ENCODE data around the gene CA9. TPM values are rescaled to one million over a fixed set of nuclear protein-coding genes. Genes with fewer than 3 reads are reported as not detected.
A peak's percentile ranks its signal among the peaks of the same experiment; 100 is the strongest.

Gene CA9
- total and polyA plus RNA-seq, 2 donors from 2014 or later, result 0.67 to 0.85 TPM

DNA sequence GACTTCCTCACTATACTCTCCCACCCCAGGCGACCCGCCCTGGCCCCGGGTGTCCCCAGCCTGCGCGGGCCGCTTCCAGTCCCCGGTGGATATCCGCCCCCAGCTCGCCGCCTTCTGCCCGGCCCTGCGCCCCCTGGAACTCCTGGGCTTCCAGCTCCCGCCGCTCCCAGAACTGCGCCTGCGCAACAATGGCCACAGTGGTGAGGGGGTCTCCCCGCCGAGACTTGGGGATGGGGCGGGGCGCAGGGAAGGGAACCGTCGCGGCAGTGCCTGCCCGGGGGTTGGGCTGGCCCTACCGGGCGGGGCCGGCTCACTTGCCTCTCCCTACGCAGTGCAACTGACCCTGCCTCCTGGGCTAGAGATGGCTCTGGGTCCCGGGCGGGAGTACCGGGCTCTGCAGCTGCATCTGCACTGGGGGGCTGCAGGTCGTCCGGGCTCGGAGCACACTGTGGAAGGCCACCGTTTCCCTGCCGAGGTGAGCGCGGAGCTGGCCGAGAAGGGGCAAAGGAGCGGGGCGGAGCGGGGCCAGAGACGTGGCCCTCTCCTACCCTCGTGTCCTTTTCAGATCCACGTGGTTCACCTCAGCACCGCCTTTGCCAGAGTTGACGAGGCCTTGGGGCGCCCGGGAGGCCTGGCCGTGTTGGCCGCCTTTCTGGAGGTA lies 2.1 kb downstream of the CA9 start:
- Histone ChIP-seq H3K27ac (ENCODE audit: low read depth in 2 of 2, low read length in 2 of 2) (no peak overlapping the region), H3K4me1 (ENCODE audit: control insufficient read depth in 2 of 3, insufficient read depth in 2 of 3, low read depth in 1 of 3, low read length in 3 of 3) (peaks cover 0 to 3% (median 0%) of the 10 kb centered on the region in 3 donors), H3K9ac (ENCODE audit: low read length in 3 of 3) (peak overlapping the region in 1 of 3 donors; percentile 51), H3K27me3 (ENCODE audit: control insufficient read depth, insufficient read depth, low read length) (no peaks in the 10 kb centered on the region), H3K9me3 (ENCODE audit: control insufficient read depth in 2 of 3, insufficient read depth in 1 of 3, low read length in 3 of 3) (no peaks in the 10 kb centered on the region), H3K4me3 (ENCODE audit: low read length in 3 of 3) (peak overlapping the region; percentile 13 to 53 (median 39)), H3K36me3 (ENCODE audit: control insufficient read depth in 2 of 3, insufficient read depth in 3 of 3, low read length in 3 of 3) (no peaks in the 10 kb centered on the region)
- TF ChIP-seq, protein P1, sequence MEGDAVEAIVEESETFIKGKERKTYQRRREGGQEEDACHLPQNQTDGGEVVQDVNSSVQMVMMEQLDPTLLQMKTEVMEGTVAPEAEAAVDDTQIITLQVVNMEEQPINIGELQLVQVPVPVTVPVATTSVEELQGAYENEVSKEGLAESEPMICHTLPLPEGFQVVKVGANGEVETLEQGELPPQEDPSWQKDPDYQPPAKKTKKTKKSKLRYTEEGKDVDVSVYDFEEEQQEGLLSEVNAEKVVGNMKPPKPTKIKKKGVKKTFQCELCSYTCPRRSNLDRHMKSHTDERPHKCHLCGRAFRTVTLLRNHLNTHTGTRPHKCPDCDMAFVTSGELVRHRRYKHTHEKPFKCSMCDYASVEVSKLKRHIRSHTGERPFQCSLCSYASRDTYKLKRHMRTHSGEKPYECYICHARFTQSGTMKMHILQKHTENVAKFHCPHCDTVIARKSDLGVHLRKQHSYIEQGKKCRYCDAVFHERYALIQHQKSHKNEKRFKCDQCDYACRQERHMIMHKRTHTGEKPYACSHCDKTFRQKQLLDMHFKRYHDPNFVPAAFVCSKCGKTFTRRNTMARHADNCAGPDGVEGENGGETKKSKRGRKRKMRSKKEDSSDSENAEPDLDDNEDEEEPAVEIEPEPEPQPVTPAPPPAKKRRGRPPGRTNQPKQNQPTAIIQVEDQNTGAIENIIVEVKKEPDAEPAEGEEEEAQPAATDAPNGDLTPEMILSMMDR (IDR thresholded peaks at IDR 0.05; ENCODE audit: borderline replicate concordance, extremely low read depth, insufficient read depth), result no peak
- DNase-seq (peak; percentile 86 to 95 (median 91)), FAIRE-seq (no peak)
- intact Hi-C loops (cut with DNase I), result no loop called here

DNA sequence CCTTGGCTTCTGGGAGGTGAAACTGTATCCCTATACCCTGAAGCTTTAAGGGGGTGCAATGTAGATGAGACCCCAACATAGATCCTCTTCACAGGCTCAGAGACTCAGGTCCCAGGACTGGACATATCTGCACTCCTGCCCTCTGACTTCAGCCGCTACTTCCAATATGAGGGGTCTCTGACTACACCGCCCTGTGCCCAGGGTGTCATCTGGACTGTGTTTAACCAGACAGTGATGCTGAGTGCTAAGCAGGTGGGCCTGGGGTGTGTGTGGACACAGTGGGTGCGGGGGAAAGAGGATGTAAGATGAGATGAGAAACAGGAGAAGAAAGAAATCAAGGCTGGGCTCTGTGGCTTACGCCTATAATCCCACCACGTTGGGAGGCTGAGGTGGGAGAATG lies 5.4 kb downstream of the CA9 start:
- Histone ChIP-seq H3K9ac (ENCODE audit: low read length in 3 of 3) (no peak overlapping the region), H3K4me1 (ENCODE audit: control insufficient read depth in 2 of 3, insufficient read depth in 2 of 3, low read depth in 1 of 3, low read length in 3 of 3) (peaks cover 0 to 3% (median 0%) of the 10 kb centered on the region in 3 donors), H3K9me3 (ENCODE audit: control insufficient read depth in 2 of 3, insufficient read depth in 1 of 3, low read length in 3 of 3) (no peaks in the 10 kb centered on the region), H3K27ac (ENCODE audit: low read depth in 2 of 2, low read length in 2 of 2) (no peak overlapping the region), H3K4me3 (ENCODE audit: low read length in 3 of 3) (no peak overlapping the region), H3K27me3 (ENCODE audit: control insufficient read depth, insufficient read depth, low read length) (no peaks in the 10 kb centered on the region), H3K36me3 (ENCODE audit: control insufficient read depth in 2 of 3, insufficient read depth in 3 of 3, low read length in 3 of 3) (no peaks in the 10 kb centered on the region)
- FAIRE-seq (no peak), DNase-seq (peak in 1 of 5 donors; percentile 49)
- intact Hi-C loops (cut with DNase I), result no loop called here
- TF ChIP-seq, protein P1 (IDR thresholded peaks at IDR 0.05; ENCODE audit: borderline replicate concordance, extremely low read depth, insufficient read depth), result no peak

DNA sequence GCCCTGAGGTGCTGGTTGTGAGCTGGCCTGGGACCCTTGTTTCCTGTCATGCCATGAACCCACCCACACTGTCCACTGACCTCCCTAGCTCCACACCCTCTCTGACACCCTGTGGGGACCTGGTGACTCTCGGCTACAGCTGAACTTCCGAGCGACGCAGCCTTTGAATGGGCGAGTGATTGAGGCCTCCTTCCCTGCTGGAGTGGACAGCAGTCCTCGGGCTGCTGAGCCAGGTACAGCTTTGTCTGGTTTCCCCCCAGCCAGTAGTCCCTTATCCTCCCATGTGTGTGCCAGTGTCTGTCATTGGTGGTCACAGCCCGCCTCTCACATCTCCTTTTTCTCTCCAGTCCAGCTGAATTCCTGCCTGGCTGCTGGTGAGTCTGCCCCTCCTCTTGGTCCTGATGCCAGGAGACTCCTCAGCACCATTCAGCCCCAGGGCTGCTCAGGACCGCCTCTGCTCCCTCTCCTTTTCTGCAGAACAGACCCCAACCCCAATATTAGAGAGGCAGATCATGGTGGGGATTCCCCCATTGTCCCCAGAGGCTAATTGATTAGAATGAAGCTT lies 6.1 kb downstream of the CA9 start:
- intact Hi-C loops (cut with DNase I), result no loop called here
- no peak overlapping the region for H3K4me3 ChIP-seq (ENCODE audit: low read length in 3 of 3)
- FAIRE-seq, result no peak

More for the DNA sequence above, 6.1 kb downstream of the CA9 start:
- no peaks in the 10 kb centered on the region for H3K36me3 ChIP-seq (ENCODE audit: control insufficient read depth in 2 of 3, insufficient read depth in 3 of 3, low read length in 3 of 3)
- peak in 1 of 5 donors; percentile 29 for DNase-seq
- no peak overlapping the region for H3K27ac ChIP-seq (ENCODE audit: low read depth in 2 of 2, low read length in 2 of 2)
- H3K9ac ChIP-seq (ENCODE audit: low read length in 3 of 3), result no peak overlapping the region
- H3K9me3 ChIP-seq (ENCODE audit: control insufficient read depth in 2 of 3, insufficient read depth in 1 of 3, low read length in 3 of 3), result no peaks in the 10 kb centered on the region
- no peaks in the 10 kb centered on the region for H3K27me3 ChIP-seq (ENCODE audit: control insufficient read depth, insufficient read depth, low read length)
- TF ChIP-seq, protein P1 (IDR thresholded peaks at IDR 0.05; ENCODE audit: borderline replicate concordance, extremely low read depth, insufficient read depth), result no peak
- H3K4me1 ChIP-seq (ENCODE audit: control insufficient read depth in 2 of 3, insufficient read depth in 2 of 3, low read depth in 1 of 3, low read length in 3 of 3), result peaks cover 0 to 3% (median 0%) of the 10 kb centered on the region in 3 donors

Measured in kidney (tissue), 14 donors.